RPMI7951 (cell line): Measurements from ENCODE around the gene MACROD1. TPM values are rescaled to one million over a fixed set of nuclear protein-coding genes. Genes with fewer than 3 reads are reported as not detected.

Source experiments
- DNase-seq: peaks from one replicate; pipeline ENCODE4 v3.0.0-alpha.2; 2012; ENCODE audit warnings: low read depth
- total RNA-seq: library from RNA; depleted of rRNA; stranded (reverse); fragments of >200 nt; shearing (Covaris generic); gene quantifications from 2 replicates; pipeline ENCODE4 v1.2.3, GENCODE V29; 2014

MACROD1 gene
- total RNA-seq, 1 experiment from 2014 or later, result 43.3 TPM

GRCh38 chr11:64093233-64094039 is 72.5 kb downstream of the MACROD1 start:
- no peak for DNase-seq

- DNase-seq, result no peak
Observed at GRCh38 chr11:64092761-64093136, 73.2 kb downstream of the MACROD1 start.

GRCh38 chr11:64092111-64092760 is 73.7 kb downstream of the MACROD1 start:
- DNase-seq, result no peak

GRCh38 chr11:64090806-64091516 is 75.0 kb downstream of the MACROD1 start:
- no peak for DNase-seq

- no peak for DNase-seq
Observed at GRCh38 chr11:64089915-64090805, 75.8 kb downstream of the MACROD1 start.

GRCh38 chr11:64089493-64089892 is 76.4 kb downstream of the MACROD1 start:
- DNase-seq, result no peak

- no peak for DNase-seq
Observed at GRCh38 chr11:64089027-64089360, 76.9 kb downstream of the MACROD1 start.

GRCh38 chr11:64088162-64089026 is 77.5 kb downstream of the MACROD1 start:
- no peak for DNase-seq

GRCh38 chr11:64086258-64087123 is 79.4 kb downstream of the MACROD1 start:
- DNase-seq, result peak; percentile 24

- DNase-seq, result no peak
Observed at GRCh38 chr11:64085906-64086257, 80.0 kb downstream of the MACROD1 start.

GRCh38 chr11:64084951-64085710 is 80.8 kb downstream of the MACROD1 start:
- no peak for DNase-seq

- no peak for DNase-seq
Observed at GRCh38 chr11:64084146-64084950, 81.6 kb downstream of the MACROD1 start.

- DNase-seq, result no peak
Observed at GRCh38 chr11:64083398-64084080, 82.4 kb downstream of the MACROD1 start.

- no peak for DNase-seq
Observed at GRCh38 chr11:64081745-64082442, 84.0 kb downstream of the MACROD1 start.

- no peak for DNase-seq
Observed at GRCh38 chr11:64080390-64080789, 85.5 kb downstream of the MACROD1 start.

GRCh38 chr11:64078905-64079304 is 87.0 kb downstream of the MACROD1 start:
- no peak for DNase-seq

GRCh38 chr11:64078284-64078683 is 87.6 kb downstream of the MACROD1 start:
- no peak for DNase-seq
